T-helper 17 cell (primary cell): ENCODE measurements around the gene LRRC32. TPM values are rescaled to one million over a fixed set of nuclear protein-coding genes. Genes with fewer than 3 reads are reported as not detected.
"Not testable (repeated sequence)": the region's sequence is repeated elsewhere in the genome, so short reads cannot be mapped to it uniquely, and the experiment has no call there.

Source experiments
- ATAC-seq: fragments of 150-1000 bp; cut with Tn5 transposase; 2 replicates; pipeline ENCODE4 v1.10.0; 2021; ENCODE audit warnings: mild to moderate bottlenecking, moderate library complexity
- DNase-seq, 3 donors: peaks; one replicate each; pipeline versions ENCODE4 v3.0.0 to v3.0.0-alpha.2; 2020 to 2021
- H3K9me3 ChIP-seq: one replicate; pipeline ENCODE4 v1.7.0; 2013; ENCODE audit warnings: low read length, mild to moderate bottlenecking; ENCODE audit not compliant: control insufficient read depth, poor library complexity, severe bottlenecking
- H3K27ac Mint-ChIP-seq: one replicate; pipeline ENCODE4 v1.8.0; 2022; ENCODE audit warnings: mild to moderate bottlenecking, moderate library complexity, mixed read lengths
- H3K27me3 Mint-ChIP-seq: one replicate; pipeline ENCODE4 v1.8.0; 2022; ENCODE audit warnings: mixed read lengths
- H3K36me3 Mint-ChIP-seq: one replicate; pipeline ENCODE4 v1.8.0; 2022; ENCODE audit warnings: low read depth, mixed read lengths
- H3K4me1 Mint-ChIP-seq: one replicate; pipeline ENCODE4 v1.8.0; 2022; ENCODE audit warnings: mild to moderate bottlenecking, mixed read lengths
- H3K4me3 Mint-ChIP-seq: one replicate; pipeline ENCODE4 v1.8.0; 2022; ENCODE audit warnings: mild to moderate bottlenecking, moderate library complexity, mixed read lengths
- total RNA-seq, 4 donors: library from RNA in 2 of 4; stranded (reverse) in 2 of 4; gene quantifications; one replicate each; pipeline ENCODE4 v1.2.3 and lab custom pipeline; 2022 to 2026

LRRC32 gene
- total RNA-seq, 2 donors from 2014 or later: 3.2 to 11.5 TPM

DNA sequence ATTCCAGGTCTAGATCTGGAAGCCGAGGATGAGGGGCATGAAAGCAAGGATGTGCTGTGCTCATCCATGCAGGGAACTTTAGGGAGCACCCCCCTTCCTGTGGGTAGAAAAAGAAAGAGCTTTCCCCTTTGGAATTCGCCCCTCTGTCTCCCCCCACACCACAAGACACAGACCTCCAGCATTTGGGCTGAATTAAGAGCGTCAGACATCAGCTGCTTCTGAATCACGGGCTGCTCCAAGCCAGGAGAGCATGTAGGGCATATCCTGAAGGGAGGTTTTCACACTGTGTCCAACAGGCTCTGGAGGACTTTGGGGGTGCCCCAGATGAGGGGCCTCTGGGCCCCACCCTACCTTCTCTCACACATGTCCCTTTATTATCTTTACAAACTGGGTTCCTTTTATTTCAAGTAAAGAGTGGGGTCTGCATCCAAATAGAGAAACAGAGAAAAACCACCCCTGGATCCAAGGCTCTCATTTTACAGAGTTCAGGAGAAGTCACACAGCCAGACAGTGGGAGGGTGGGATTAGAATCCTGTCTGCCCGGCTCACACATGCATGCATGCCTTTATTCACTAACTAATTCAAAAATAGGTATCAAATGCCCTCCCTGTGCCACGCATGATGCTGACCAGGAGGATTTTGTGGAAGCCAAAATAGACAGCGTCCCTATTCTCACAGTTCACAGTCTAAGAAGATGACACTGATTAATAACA is 52.8 kb downstream of the LRRC32 start:
- ATAC-seq (no peak), DNase-seq (no peak)
- Mint-ChIP-seq H3K4me3 (no peak overlapping the region), H3K27ac (no peak overlapping the region), H3K36me3 (no peaks in the 10 kb centered on the region), H3K27me3 (peaks cover 36% of the 10 kb centered on the region), H3K4me1 (no peaks in the 10 kb centered on the region)
- no peaks in the 10 kb centered on the region for H3K9me3 ChIP-seq

DNA sequence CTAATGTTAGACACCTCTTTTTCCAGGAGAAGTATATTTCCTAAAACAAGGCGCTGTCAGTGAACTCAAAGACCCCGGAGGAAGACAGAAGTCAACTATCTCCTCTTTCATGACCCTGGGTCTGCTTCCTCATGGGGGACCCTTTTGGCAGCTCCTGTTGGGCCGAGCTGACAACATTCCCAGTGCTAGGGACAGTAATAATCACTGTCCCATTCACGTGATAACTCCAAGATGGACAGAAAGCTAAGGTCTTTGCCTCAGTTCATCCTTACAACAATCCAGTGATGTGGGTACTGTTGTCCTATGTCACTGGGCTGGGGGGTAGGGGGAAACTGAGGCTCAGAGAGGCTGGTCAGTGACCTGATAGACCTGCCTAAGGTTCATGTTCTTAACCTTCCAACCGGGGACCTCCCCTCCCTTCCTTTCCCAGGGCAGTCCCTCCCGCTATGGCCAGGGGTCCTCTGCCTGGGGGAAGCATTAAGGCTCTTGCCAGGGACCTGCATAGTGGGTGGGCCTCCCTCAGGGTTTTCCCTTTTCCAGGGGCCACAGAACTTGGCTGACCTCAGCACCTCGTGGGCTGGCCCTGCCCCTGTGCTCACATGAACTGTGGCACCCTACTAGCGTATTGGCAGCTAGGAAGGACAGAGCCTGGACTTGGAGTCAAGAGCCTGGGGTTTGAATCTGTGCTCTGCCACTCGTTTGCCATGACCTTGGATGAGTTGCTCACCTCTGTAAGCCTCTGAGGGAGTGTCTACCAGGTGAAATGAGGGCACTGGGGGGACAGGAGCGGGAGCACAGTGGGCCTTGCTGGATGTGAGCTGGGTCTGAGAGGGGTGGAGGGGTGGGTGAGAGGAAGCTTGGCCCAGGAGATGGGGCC is 53.6 kb downstream of the LRRC32 start:
- no peak for DNase-seq
- no peak for ATAC-seq
- H3K9me3 ChIP-seq: no peaks in the 10 kb centered on the region

DNA sequence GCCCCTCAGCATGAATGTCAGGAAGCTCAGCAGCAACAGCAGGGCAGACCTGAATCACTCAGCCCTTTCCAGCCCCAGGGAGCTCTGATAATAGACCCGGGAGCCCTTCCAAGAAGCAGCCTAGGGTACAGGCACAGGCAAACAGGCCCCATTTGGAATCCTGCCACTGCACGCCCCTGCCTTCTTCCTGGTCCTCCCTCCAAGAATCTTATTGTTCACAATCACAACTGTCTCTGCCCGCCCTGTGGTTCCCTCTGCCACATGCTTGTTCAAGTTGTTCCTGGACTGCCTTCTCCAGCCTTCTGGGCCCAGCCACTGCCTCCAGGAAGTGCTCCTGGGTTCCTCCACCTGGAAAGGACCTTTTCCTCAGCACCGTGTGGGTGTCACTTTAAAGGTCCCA is 54.6 kb downstream of the LRRC32 start:
- DNase-seq: no peak
- no peak for ATAC-seq
- Mint-ChIP-seq H3K4me3 (no peak overlapping the region), H3K4me1 (peaks cover 2% of the 10 kb centered on the region), H3K27me3 (peaks cover 36% of the 10 kb centered on the region), H3K27ac (no peak overlapping the region), H3K36me3 (no peaks in the 10 kb centered on the region)
- H3K9me3 ChIP-seq: no peaks in the 10 kb centered on the region

More for the DNA sequence above, 53.6 kb downstream of the LRRC32 start:
- peaks cover 36% of the 10 kb centered on the region for H3K27me3 Mint-ChIP-seq
- H3K4me1 Mint-ChIP-seq: no peaks in the 10 kb centered on the region
- no peak overlapping the region for H3K4me3 Mint-ChIP-seq
- H3K36me3 Mint-ChIP-seq: no peaks in the 10 kb centered on the region
- H3K27ac Mint-ChIP-seq: no peak overlapping the region

DNA sequence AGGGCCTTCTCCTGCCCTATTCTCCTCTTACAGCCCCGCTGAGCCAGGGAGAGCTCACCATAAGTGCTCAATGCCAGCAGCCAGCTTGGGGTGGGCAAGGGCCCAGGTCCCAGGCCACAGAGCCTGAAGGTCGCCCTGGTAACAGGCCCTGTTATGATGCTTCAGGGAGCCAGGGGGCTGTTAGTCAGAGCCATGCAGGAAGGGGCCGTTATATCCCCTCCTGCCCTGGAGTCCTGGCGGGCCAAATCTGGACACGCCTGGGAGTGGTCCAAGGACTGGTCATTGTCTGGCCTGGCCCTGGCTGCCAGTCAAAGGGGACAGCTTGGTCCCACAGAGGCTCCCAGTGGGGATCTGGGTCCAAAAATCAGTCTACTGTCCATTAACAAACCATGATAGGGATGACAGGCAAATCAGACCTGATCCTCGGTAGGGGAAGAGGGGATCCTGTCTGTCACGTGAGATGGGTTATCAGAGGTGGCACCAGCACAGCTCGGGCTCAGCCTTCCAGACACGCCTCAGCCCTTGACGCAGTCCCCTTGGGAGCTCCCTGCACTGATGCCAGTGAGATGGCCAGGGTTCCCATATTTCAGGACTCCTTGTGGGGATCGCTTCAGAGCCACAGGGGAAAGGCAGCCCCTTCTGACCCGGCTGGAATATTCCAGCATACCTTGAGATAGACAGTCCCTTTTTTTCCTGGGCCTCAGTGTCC is 55.9 kb downstream of the LRRC32 start:
- H3K36me3 Mint-ChIP-seq: no peaks in the 10 kb centered on the region
- H3K27me3 Mint-ChIP-seq: peaks cover 36% of the 10 kb centered on the region
- no peaks in the 10 kb centered on the region for H3K9me3 ChIP-seq
- DNase-seq: no peak
- H3K4me1 Mint-ChIP-seq: peaks cover 2% of the 10 kb centered on the region
- H3K4me3 Mint-ChIP-seq: no peak overlapping the region
- no peak for ATAC-seq
- no peak overlapping the region for H3K27ac Mint-ChIP-seq

DNA sequence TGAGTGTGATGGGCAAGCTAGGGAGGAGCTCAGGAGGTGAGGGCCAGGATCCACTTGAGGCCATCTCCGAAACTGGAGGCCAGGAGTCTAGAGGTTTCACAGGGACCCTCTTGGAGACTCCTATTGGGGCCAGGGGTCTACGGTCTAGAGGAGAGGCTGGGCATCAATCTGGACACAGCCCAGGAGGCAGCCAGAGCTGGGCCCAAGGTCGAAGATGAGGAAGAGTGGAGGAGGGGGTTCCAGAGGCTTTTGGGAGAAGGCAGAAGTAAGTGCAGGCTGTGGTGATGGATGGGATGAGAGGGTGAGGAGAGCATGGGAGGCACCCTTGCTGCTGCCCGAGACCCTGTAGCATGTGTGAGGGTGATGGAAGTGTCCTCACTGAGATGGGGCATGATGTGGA is 56.6 kb downstream of the LRRC32 start:
- Mint-ChIP-seq H3K36me3 (no peaks in the 10 kb centered on the region), H3K27ac (peak overlapping the region; percentile 60), H3K4me3 (no peak overlapping the region), H3K4me1 (peaks cover 2% of the 10 kb centered on the region), H3K27me3 (peaks cover 36% of the 10 kb centered on the region)
- ATAC-seq (no peak), DNase-seq (no peak)
- no peaks in the 10 kb centered on the region for H3K9me3 ChIP-seq

DNA sequence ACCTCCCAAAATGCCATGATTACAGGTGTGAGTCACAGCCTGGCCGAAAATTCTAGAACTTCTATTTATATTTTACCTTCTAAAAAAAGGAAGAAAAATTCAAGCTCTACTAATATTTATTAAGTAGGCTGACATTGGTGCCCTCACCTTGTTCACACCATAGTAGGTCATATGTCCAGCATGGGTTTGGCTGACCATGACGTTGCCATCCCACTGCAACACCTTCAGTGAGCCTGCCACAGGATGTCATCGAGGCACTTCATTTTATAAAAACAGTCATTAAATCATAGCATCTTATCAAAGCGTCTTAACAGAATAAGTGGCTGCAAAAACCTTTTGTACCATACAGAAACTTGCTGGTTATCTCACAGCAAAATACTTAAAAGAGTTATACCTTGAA is 58.3 kb downstream of the LRRC32 start:
- ATAC-seq (no peak), DNase-seq (no peak)
- H3K9me3 ChIP-seq: no peaks in the 10 kb centered on the region
- Mint-ChIP-seq H3K4me1 (peaks cover 2% of the 10 kb centered on the region), H3K27ac (no peak overlapping the region), H3K4me3 (no peak overlapping the region), H3K36me3 (no peaks in the 10 kb centered on the region), H3K27me3 (peaks cover 27% of the 10 kb centered on the region)

DNA sequence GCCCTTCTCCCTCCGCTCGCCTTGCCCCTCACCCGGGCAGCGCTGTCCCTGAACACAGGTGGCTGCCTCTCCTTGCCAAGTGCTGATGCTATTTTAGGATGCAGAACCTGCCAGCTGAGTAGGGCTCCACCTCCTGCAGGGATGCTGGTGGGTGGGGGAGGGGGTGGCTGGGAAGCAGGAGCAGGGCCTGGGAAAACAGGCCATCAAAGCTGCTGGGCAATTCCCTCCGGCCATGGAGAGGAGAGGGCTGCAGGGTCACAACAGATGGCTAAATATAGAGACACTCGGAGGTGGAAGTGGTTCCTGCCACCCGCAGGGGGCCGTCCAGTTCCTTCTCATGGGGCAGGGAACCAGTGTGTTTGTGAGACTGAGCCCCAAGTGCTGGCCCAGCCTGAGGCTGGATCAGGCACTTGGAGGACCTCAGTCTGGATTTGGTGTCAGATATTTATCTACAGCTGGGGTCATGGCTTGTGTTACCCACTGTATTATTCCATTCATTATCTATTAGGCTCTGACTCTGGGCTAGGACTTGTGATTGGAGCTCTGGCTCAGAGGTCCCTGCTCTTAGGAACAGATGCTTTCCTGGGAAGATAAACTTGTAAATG is 59.6 kb downstream of the LRRC32 start:
- Mint-ChIP-seq H3K27ac (no peak overlapping the region), H3K27me3 (peaks cover 15% of the 10 kb centered on the region), H3K4me3 (no peak overlapping the region), H3K36me3 (peaks cover 3% of the 10 kb centered on the region), H3K4me1 (peaks cover 2% of the 10 kb centered on the region)
- DNase-seq: no peak
- no peaks in the 10 kb centered on the region for H3K9me3 ChIP-seq
- no peak for ATAC-seq

DNA sequence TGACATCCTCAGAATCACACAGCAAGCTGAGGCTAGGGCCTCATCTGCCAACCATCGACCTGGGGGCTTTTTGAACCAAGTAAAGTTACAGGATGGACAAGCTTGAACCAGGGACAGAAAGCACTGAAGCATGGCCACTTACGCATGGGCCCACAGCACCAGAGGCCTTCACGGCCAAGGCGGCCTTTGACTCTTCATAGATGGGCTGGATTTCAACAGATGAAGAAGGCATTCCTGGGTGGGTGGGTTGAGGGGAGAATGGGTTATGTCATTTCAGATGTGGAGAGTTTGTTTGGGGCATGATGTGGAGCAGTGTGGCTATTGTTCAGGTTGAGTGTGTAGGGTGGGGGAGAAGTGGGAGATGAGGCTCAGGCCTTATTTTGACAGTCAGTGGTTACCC is 60.2 kb downstream of the LRRC32 start:
- no peak for DNase-seq
- Mint-ChIP-seq H3K27me3 (peaks cover 9% of the 10 kb centered on the region), H3K27ac (no peak overlapping the region), H3K4me3 (no peak overlapping the region), H3K4me1 (peaks cover 2% of the 10 kb centered on the region), H3K36me3 (peaks cover 3% of the 10 kb centered on the region)
- H3K9me3 ChIP-seq: no peaks in the 10 kb centered on the region
- ATAC-seq: no peak

DNA sequence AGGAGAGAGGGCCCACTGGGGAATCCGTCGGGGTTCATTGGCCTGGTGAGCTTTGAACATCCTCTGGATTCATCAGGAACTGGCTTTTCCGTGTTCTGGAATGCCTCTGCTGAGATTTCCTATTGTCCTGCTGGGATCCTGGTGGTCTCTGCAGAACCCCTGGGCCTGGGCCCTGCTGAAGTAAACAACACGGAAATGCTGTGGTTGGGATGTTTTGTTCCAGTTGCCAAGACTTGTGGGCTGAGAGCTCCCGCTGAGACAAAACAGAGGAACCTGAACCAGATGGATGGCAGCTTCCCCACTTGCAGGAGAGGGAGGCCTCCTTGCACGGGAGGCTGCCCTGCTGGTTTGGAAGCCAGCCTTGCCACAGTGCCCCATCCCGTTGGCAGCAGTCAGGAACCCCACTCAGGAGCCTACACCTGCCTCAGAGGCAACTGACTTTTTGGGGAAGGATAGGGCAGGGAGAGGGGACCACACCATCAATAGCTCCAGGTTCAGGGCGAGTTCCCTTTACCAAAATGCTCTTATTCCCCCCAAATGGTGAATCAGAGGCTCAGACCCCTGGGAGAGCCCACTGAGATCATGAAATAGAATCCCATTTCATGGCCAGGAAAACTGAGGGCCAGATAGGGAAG is 60.7 kb downstream of the LRRC32 start:
- Mint-ChIP-seq H3K27me3 (peaks cover 9% of the 10 kb centered on the region), H3K27ac (no peak overlapping the region), H3K4me3 (no peak overlapping the region), H3K36me3 (peaks cover 3% of the 10 kb centered on the region), H3K4me1 (peaks cover 2% of the 10 kb centered on the region)
- no peak for DNase-seq
- no peaks in the 10 kb centered on the region for H3K9me3 ChIP-seq
- no peak for ATAC-seq

DNA sequence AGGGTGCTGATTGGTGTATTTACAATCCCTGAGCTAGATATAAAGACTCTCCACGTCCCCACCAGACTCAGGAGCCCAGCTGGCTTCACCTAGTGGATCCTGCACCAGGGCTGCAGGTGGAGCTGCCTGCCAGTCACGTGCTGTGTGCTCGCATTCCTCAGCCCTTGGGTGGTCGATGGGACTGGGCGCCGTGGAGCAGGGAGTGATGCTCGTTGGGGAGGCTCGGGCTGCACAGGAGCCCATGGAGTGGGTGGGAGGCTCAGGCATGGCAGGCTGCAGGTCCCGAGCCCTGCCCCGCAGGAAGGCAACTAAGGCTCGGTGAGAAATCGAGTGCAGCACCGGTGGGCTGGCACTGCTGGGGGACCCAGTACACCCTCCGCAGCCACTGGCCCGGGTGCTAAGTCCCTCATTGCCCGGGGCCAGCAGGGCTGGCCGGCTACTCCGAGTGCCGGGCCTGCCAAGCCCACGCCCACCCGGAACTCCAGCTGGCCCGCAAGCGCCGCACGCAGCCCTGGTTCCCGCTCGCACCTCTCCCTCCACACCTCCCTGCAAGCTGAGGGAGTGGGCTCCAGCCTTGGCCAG is 61.6 kb downstream of the LRRC32 start:
- H3K27ac Mint-ChIP-seq, H3K4me3 Mint-ChIP-seq, H3K4me1 Mint-ChIP-seq, H3K27me3 Mint-ChIP-seq, H3K36me3 Mint-ChIP-seq, H3K9me3 ChIP-seq, ATAC-seq, DNase-seq: not testable (repeated sequence)

DNA sequence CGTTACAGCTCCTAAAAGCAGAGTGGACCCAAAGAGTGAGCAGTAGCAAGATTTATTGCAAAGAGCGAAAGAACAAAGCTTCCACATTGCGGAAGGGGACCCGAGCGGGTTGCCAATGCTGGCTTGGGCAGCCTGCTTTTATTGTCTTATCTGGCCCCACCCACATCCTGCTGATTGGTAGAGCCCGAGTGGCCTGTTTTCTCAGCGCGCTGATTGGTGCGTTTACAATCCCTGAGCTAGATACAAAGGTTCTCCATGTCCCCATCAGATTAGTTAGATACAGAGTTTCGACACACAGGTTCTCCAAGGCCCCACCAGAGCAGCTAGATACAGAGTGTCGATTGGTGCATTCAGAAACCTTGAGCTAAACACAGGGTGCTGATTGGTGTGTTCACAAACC is 62.3 kb downstream of the LRRC32 start:
- not testable (repeated sequence) for ATAC-seq, H3K9me3 ChIP-seq, H3K27ac Mint-ChIP-seq, H3K36me3 Mint-ChIP-seq, H3K4me1 Mint-ChIP-seq, DNase-seq, H3K27me3 Mint-ChIP-seq, H3K4me3 Mint-ChIP-seq
